Right lobe of liver (tissue), 6 donors: ENCODE measurements around the gene PAK5. TPM values are rescaled to one million over a fixed set of nuclear protein-coding genes. Genes with fewer than 3 reads are reported as not detected.

Experiments
- ATAC-seq, 4 donors: fragments of 200-7000 bp; cut with Tn5 transposase; one replicate each; pipeline ENCODE4 v1.9.1; 2020; ENCODE audit warnings: mild to moderate bottlenecking in 4 of 4, moderate library complexity in 4 of 4
- DNase-seq, 3 donors: peaks; one replicate each; pipeline ENCODE4 v3.0.0-alpha.2; 2020
- H3K27ac ChIP-seq, 3 donors: fragments of 200-600 bp; one replicate each; pipeline ENCODE4 v1.8.0; 2022
- H3K27me3 ChIP-seq, 2 donors: fragments of 200-600 bp; one replicate each; pipeline ENCODE4 v1.8.0; 2022
- H3K36me3 ChIP-seq, 4 donors: fragments of 200-600 bp; sonication (generic) in 1 of 4; one replicate each; pipeline versions ENCODE4 v1.5.1 to v1.8.0; 2017 to 2022; ENCODE audit warnings: control low read depth in 1 of 4
- H3K4me1 ChIP-seq, 4 donors: fragments of 200-600 bp; sonication (generic) in 1 of 4; one replicate each; pipeline versions ENCODE4 v1.5.1 to v1.8.0; 2017 to 2022; ENCODE audit warnings: control low read depth in 1 of 4
- H3K4me3 ChIP-seq, 3 donors: fragments of 200-600 bp; one replicate each; pipeline ENCODE4 v1.8.0; 2022
- H3K9me3 ChIP-seq, 4 donors: fragments of 200-600 bp; sonication (generic) in 1 of 4; one replicate each; pipeline versions ENCODE4 v1.5.1 to v1.8.0; 2017 to 2022; ENCODE audit warnings: control low read depth in 1 of 4
- CTCF ChIP-seq, 4 donors: fragments of 200-600 bp in 3 of 4; fragments of 450-650 bp in 1 of 4; IDR thresholded peaks; one replicate each; pipeline versions ENCODE4 v1.5.1 to v1.8.0; 2016 to 2022; ENCODE audit warnings: antibody characterized with exemption in 4 of 4, mild to moderate bottlenecking in 2 of 4
- POLR2A ChIP-seq: fragments of 450-650 bp; IDR thresholded peaks from one replicate; pipeline ENCODE4 v1.6.1; 2017; ENCODE audit warnings: antibody characterized with exemption, mild to moderate bottlenecking
- WGBS: methylation state at CpG from one replicate; pipeline ENCODE4 v1.1.6; 2018; ENCODE audit warnings: low coverage, low lambda C conversion rate; ENCODE audit not compliant: insufficient coverage; ENCODE audit errors: missing lambda C conversion rate; 5-methylcytosine and 5-hydroxymethylcytosine counted together
- intact Hi-C, 2 donors: fragments of 100-400 bp; cut with DNase I; formaldehyde crosslinking; loops; one replicate each; pipeline versions ENCODE4 v1.11.2 to v1.14.1; 2022
- total RNA-seq, 6 experiments: library from RNA; depleted of rRNA in 2 of 6; stranded (reverse); fragments of >200 nt in 2 of 6; fragmentation: NEBNext Ultra II Directional in 3 of 6; extraction: Animal tissue kit (Norgen Biotek cat#: 25700) in 3 of 6; gene quantifications; one replicate each; pipeline versions ENCODE4 v1.1.0 to v1.2.4, GENCODE V29; 2016 to 2023
- donor health status: DM: no; HTN: yes; CAD: no.
- donor health status: DM: no; HTN: no; CAD: no.
- donor health status: DM: no; HTN: no; CAD: no.
- donor health status: DM: no; HTN: yes; CAD: no.
- donor health status: DM: no; HTN: yes; CAD: no.

Gene PAK5
- total RNA-seq, 6 experiments from 2014 or later: 0.05 to 0.07 TPM; not detected in 4

- DNase-seq: no peak
- Histone ChIP-seq H3K27ac (no peak overlapping the region), H3K4me1 (no peaks in the 10 kb centered on the region), H3K9me3 (no peaks in the 10 kb centered on the region), H3K4me3 (no peak overlapping the region), H3K36me3 (no peaks in the 10 kb centered on the region), H3K27me3 (no peaks in the 10 kb centered on the region)
- TF ChIP-seq POLR2A (no peak), CTCF (IDR thresholded peaks at IDR 0.05) (no peak)
- intact Hi-C loops: no loop called here
- no peak for ATAC-seq
- 59% methylated on average over 4 of the region's 4 CpGs for WGBS
Measured at GRCh38 chr20:9602847-9603183, 236.1 kb downstream of the PAK5 start.

- Histone ChIP-seq H3K9me3 (no peaks in the 10 kb centered on the region), H3K4me1 (no peaks in the 10 kb centered on the region), H3K4me3 (no peak overlapping the region), H3K36me3 (no peaks in the 10 kb centered on the region), H3K27me3 (no peaks in the 10 kb centered on the region), H3K27ac (no peak overlapping the region)
- no peak for DNase-seq
- ATAC-seq: peak in 1 of 4 donors; percentile 27
- intact Hi-C loops: no loop called here
- WGBS: 9% methylated on average over 1 of the region's 1 CpG
- TF ChIP-seq CTCF (IDR thresholded peaks at IDR 0.05): no peak
- TF ChIP-seq POLR2A: no peak
Measured at GRCh38 chr20:9600562-9600961, 238.3 kb downstream of the PAK5 start.

- Histone ChIP-seq H3K27me3 (no peaks in the 10 kb centered on the region), H3K4me1 (no peaks in the 10 kb centered on the region), H3K27ac (no peak overlapping the region), H3K4me3 (no peak overlapping the region), H3K9me3 (no peaks in the 10 kb centered on the region), H3K36me3 (no peaks in the 10 kb centered on the region)
- WGBS: 51% methylated on average over 4 of the region's 4 CpGs
- intact Hi-C loops: no loop called here
- no peak for ATAC-seq
- no peak for TF ChIP-seq POLR2A
- no peak for TF ChIP-seq CTCF (IDR thresholded peaks at IDR 0.05)
- no peak for DNase-seq
Measured at GRCh38 chr20:9597547-9597946, 241.3 kb downstream of the PAK5 start.

GRCh38 chr20:9595763-9596162 lies 243.1 kb downstream of the PAK5 start:
- H3K4me1 ChIP-seq: no peaks in the 10 kb centered on the region
- H3K9me3 ChIP-seq: no peaks in the 10 kb centered on the region
- no peak for ATAC-seq
- TF ChIP-seq POLR2A (no peak), CTCF (IDR thresholded peaks at IDR 0.05) (no peak)
- WGBS: 50% methylated on average over 1 of the region's 1 CpG
- no peak overlapping the region for H3K4me3 ChIP-seq
- intact Hi-C loops: no loop called here
- no peaks in the 10 kb centered on the region for H3K27me3 ChIP-seq
- no peak overlapping the region for H3K27ac ChIP-seq
- DNase-seq: no peak
- no peaks in the 10 kb centered on the region for H3K36me3 ChIP-seq

GRCh38 chr20:9594284-9594875 lies 244.5 kb downstream of the PAK5 start:
- no peak for TF ChIP-seq CTCF (IDR thresholded peaks at IDR 0.05)
- no peak for TF ChIP-seq POLR2A
- Histone ChIP-seq H3K27me3 (no peaks in the 10 kb centered on the region), H3K27ac (no peak overlapping the region), H3K4me3 (no peak overlapping the region), H3K4me1 (no peaks in the 10 kb centered on the region), H3K36me3 (no peaks in the 10 kb centered on the region), H3K9me3 (no peaks in the 10 kb centered on the region)
- DNase-seq (no peak), ATAC-seq (peak in 1 of 4 donors; percentile 59)
- 16% methylated on average over 1 of the region's 1 CpG for WGBS
- intact Hi-C loops: no loop called here
